ENCODE results near the gene CAPN11.
A peak's percentile ranks its signal among the peaks of the same experiment; 100 is the strongest.

CAPN11 gene

GRCh38 chr6:44158770-44159228 is at the start of gene CAPN11:
Gene CAPN11 (plus strand): TSS chr6:44158820. CDS start chr6:44158849, 29 bp downstream.
- DNase-seq (ENCODE audit: low read depth) = no peak

GRCh38 chr6:44109212-44109611 is 49.4 kb upstream of the CAPN11 start:
- DNase-seq (ENCODE audit: low read depth) = no peak

- DNase-seq (ENCODE audit: low read depth) = no peak
Measured at GRCh38 chr6:44110005-44110676, 48.5 kb upstream of the CAPN11 start.

GRCh38 chr6:44110966-44111365 is 47.7 kb upstream of the CAPN11 start:
- no peak for DNase-seq (ENCODE audit: low read depth)

- no peak for DNase-seq (ENCODE audit: low read depth)
Measured at GRCh38 chr6:44111434-44112417, 46.9 kb upstream of the CAPN11 start.

GRCh38 chr6:44113414-44113813 is 45.2 kb upstream of the CAPN11 start:
- no peak for DNase-seq (ENCODE audit: low read depth)

GRCh38 chr6:44115866-44116265 is 42.8 kb upstream of the CAPN11 start:
- DNase-seq (ENCODE audit: low read depth) = no peak

- no peak for DNase-seq (ENCODE audit: low read depth)
Measured at GRCh38 chr6:44116641-44117382, 41.8 kb upstream of the CAPN11 start.

- DNase-seq (ENCODE audit: low read depth) = no peak
Measured at GRCh38 chr6:44117397-44118128, 41.1 kb upstream of the CAPN11 start.

- no peak for DNase-seq (ENCODE audit: low read depth)
Measured at GRCh38 chr6:44119704-44120262, 38.8 kb upstream of the CAPN11 start.

GRCh38 chr6:44120692-44121443 is 37.8 kb upstream of the CAPN11 start:
- no peak for DNase-seq (ENCODE audit: low read depth)

GRCh38 chr6:44122801-44123200 is 35.8 kb upstream of the CAPN11 start:
- DNase-seq (ENCODE audit: low read depth) = no peak

GRCh38 chr6:44123544-44123943 is 35.1 kb upstream of the CAPN11 start:
- DNase-seq (ENCODE audit: low read depth) = no peak

GRCh38 chr6:44126320-44127149 is 32.1 kb upstream of the CAPN11 start:
- peak; percentile 53 for DNase-seq (ENCODE audit: low read depth)

- DNase-seq (ENCODE audit: low read depth) = peak; percentile 80
Measured at GRCh38 chr6:44127186-44128019, 31.2 kb upstream of the CAPN11 start, which contains the start of the genes MRPL14 and TMEM63B. Gene MRPL14 (minus strand): TSS chr6:44127452. CDS start chr6:44116611, 10,841 bp downstream. Gene TMEM63B (plus strand): TSS chr6:44127554. CDS start chr6:44134585, 7,031 bp downstream.

GRCh38 chr6:44128020-44128917 is 30.4 kb upstream of the CAPN11 start:
- no peak for DNase-seq (ENCODE audit: low read depth)

- no peak for DNase-seq (ENCODE audit: low read depth)
Measured at GRCh38 chr6:44129841-44130322, 28.7 kb upstream of the CAPN11 start.
